GM23338 (cell line): ENCODE measurements around the gene DIP2C. TPM values are rescaled to one million over a fixed set of nuclear protein-coding genes. Genes with fewer than 3 reads are reported as not detected.

ENCODE experiments used
- ATAC-seq: fragments of 200-7000 bp; cut with Tn5 transposase; 3 replicates; pipeline ENCODE4 v1.9.1; 2020
- DNase-seq: peaks from one replicate; pipeline ENCODE4 v3.0.0-alpha.2; 2015; ENCODE audit warnings: low spot score
- H2AFZ ChIP-seq: fragments of 200-600 bp; sonication (generic); 2 replicates; pipeline ENCODE4 v1.8.0; 2016; ENCODE audit warnings: antibody characterized with exemption, mild to moderate bottlenecking, moderate library complexity
- H3F3A ChIP-seq: fragments of 200-600 bp; sonication (generic); replicated peaks from 2 replicates; pipeline ENCODE4 v1.8.0; 2017; ENCODE audit warnings: antibody characterized with exemption, mixed run types, low read depth
- H3K27ac ChIP-seq: fragments of 200-600 bp; sonication (generic); 2 replicates; pipeline ENCODE4 v1.6.1; 2016; ENCODE audit warnings: low read depth
- H3K27me3 ChIP-seq: fragments of 200-600 bp; sonication (generic); 2 replicates; pipeline ENCODE4 v1.8.0; 2016; ENCODE audit warnings: mild to moderate bottlenecking, mixed run types, moderate library complexity; ENCODE audit not compliant: insufficient read depth
- H3K36me3 ChIP-seq: fragments of 200-600 bp; sonication (generic); 2 replicates; pipeline ENCODE4 v1.8.0; 2016; ENCODE audit warnings: mild to moderate bottlenecking; ENCODE audit not compliant: insufficient read depth
- H3K4me1 ChIP-seq: fragments of 200-600 bp; sonication (generic); 2 replicates; pipeline ENCODE4 v1.8.0; 2016; ENCODE audit warnings: mild to moderate bottlenecking, moderate library complexity; ENCODE audit not compliant: insufficient read depth
- H3K4me2 ChIP-seq: fragments of 200-600 bp; sonication (generic); 2 replicates; pipeline ENCODE4 v1.7.1; 2017; ENCODE audit warnings: mixed run types
- H3K4me3 ChIP-seq: fragments of 200-600 bp; sonication (generic); 2 replicates; pipeline ENCODE4 v1.6.1; 2016; ENCODE audit warnings: mixed run types
- H3K79me2 ChIP-seq: fragments of 200-600 bp; sonication (generic); replicated peaks from 2 replicates; pipeline ENCODE4 v1.8.0; 2017; ENCODE audit warnings: mild to moderate bottlenecking; ENCODE audit not compliant: insufficient read depth
- H3K9me2 ChIP-seq: fragments of 200-600 bp; sonication (generic); 2 replicates; pipeline ENCODE4 v1.8.0; 2017; ENCODE audit not compliant: insufficient read depth
- H4K20me1 ChIP-seq: fragments of 200-600 bp; sonication (generic); replicated peaks from 2 replicates; pipeline ENCODE4 v1.8.0; 2017; ENCODE audit warnings: mild to moderate bottlenecking; ENCODE audit not compliant: insufficient read depth
- H3K27ac Mint-ChIP-seq: 2 replicates; pipeline ENCODE4 v1.8.0; 2020; ENCODE audit warnings: inconsistent platforms, mild to moderate bottlenecking, moderate library complexity, mixed read lengths
- H3K27me3 Mint-ChIP-seq: 3 replicates; pipeline ENCODE4 v1.8.0; 2022; ENCODE audit warnings: low read depth, mild to moderate bottlenecking, moderate library complexity, mixed read lengths, inconsistent platforms; ENCODE audit not compliant: insufficient read depth, poor library complexity
- H3K36me3 Mint-ChIP-seq: 3 replicates; pipeline ENCODE4 v1.8.0; 2021; ENCODE audit warnings: low read depth, mild to moderate bottlenecking, inconsistent platforms, moderate library complexity, mixed read lengths
- H3K4me1 Mint-ChIP-seq: 3 replicates; pipeline ENCODE4 v1.8.0; 2020; ENCODE audit warnings: mild to moderate bottlenecking, inconsistent platforms, mixed read lengths
- H3K4me3 Mint-ChIP-seq: 3 replicates; pipeline ENCODE4 v1.8.0; 2021; ENCODE audit warnings: moderate library complexity, mild to moderate bottlenecking, inconsistent platforms, mixed read lengths
- H3K9me3 Mint-ChIP-seq: 3 replicates; pipeline ENCODE4 v1.8.0; 2020; ENCODE audit warnings: moderate library complexity, mild to moderate bottlenecking, inconsistent platforms, mixed read lengths
- EZH2 ChIP-seq: fragments of 200-600 bp; sonication (generic); IDR thresholded peaks from one replicate; pipeline ENCODE4 v1.8.0; 2017; ENCODE audit warnings: antibody characterized with exemption, mild to moderate bottlenecking, low read depth; ENCODE audit not compliant: unreplicated experiment
- EZH2phosphoT487 ChIP-seq: fragments of 200-600 bp; sonication (generic); IDR thresholded peaks from one replicate; pipeline ENCODE4 v1.8.1; 2018; ENCODE audit warnings: antibody characterized with exemption; ENCODE audit not compliant: unreplicated experiment
- JUNB ChIP-seq: IDR thresholded peaks from one replicate; pipeline ENCODE4 v1.6.1; 2016; ENCODE audit warnings: antibody characterized with exemption; ENCODE audit not compliant: unreplicated experiment
- NANOG ChIP-seq: IDR thresholded peaks from 2 replicates; pipeline ENCODE4 v1.6.1; 2016; ENCODE audit warnings: antibody characterized with exemption, borderline replicate concordance
- POLR2AphosphoS5 ChIP-seq: IDR thresholded peaks from 2 replicates; pipeline ENCODE4 v1.6.1; 2016; ENCODE audit warnings: antibody characterized with exemption, low read depth
- STAT1 ChIP-seq: IDR thresholded peaks from one replicate; pipeline ENCODE4 v1.6.1; 2016; ENCODE audit warnings: antibody characterized with exemption; ENCODE audit not compliant: unreplicated experiment
- ZNF114 ChIP-seq: fragments of 250-450 bp; sonication (Bioruptor Pico); IDR thresholded peaks from 2 replicates; pipeline ENCODE4 v1.5.0; 2020; ENCODE audit warnings: mild to moderate bottlenecking, moderate library complexity
- ZNF331 ChIP-seq: fragments of 250-450 bp; sonication (Bioruptor Pico); IDR thresholded peaks from 2 replicates; pipeline ENCODE4 v1.5.0; 2020; ENCODE audit warnings: low read depth, mild to moderate bottlenecking, moderate library complexity
- ZNF462 ChIP-seq: fragments of 250-450 bp; sonication (Bioruptor Pico); IDR thresholded peaks from 2 replicates; pipeline ENCODE4 v1.5.0; 2020; ENCODE audit warnings: mild to moderate bottlenecking, moderate library complexity
- polyA plus RNA-seq: library from polyadenylated mRNA; unstranded; fragments of >200 nt; fragmentation: Nextera tagmentation; extraction: Ambion mirVana; gene quantifications from 2 replicates; pipeline ENCODE4 v1.2.1, GENCODE V29; 2016
- total RNA-seq: library from RNA; depleted of rRNA; stranded (reverse); fragments of >200 nt; shearing (Covaris generic); gene quantifications from 2 replicates; pipeline ENCODE4 v1.2.3, GENCODE V29; 2014
- TF ChIP-seq, protein P1 (sequence below), 2 experiments: fragments of 200-600 bp in 1 of 2; sonication (generic) in 1 of 2; conservative IDR thresholded peaks; 2 replicates each; pipeline versions ENCODE4 v1.5.1 to v1.6.1; 2016 to 2017; ENCODE audit warnings: antibody characterized with exemption in 2 of 2, low read depth in 2 of 2, mild to moderate bottlenecking in 2 of 2, moderate library complexity in 1 of 2
- TF ChIP-seq, protein P2 (sequence below): IDR thresholded peaks from one replicate; pipeline ENCODE4 v1.6.1; 2018; ENCODE audit warnings: antibody characterized with exemption; ENCODE audit not compliant: unreplicated experiment
- TF ChIP-seq, protein P3 (sequence below): IDR thresholded peaks from 2 replicates; pipeline ENCODE4 v1.6.1; 2016; ENCODE audit warnings: antibody characterized with exemption

The DIP2C gene
- total and polyA plus RNA-seq, 2 experiments from 2014 or later = 5.1 to 7.7 TPM

DNA sequence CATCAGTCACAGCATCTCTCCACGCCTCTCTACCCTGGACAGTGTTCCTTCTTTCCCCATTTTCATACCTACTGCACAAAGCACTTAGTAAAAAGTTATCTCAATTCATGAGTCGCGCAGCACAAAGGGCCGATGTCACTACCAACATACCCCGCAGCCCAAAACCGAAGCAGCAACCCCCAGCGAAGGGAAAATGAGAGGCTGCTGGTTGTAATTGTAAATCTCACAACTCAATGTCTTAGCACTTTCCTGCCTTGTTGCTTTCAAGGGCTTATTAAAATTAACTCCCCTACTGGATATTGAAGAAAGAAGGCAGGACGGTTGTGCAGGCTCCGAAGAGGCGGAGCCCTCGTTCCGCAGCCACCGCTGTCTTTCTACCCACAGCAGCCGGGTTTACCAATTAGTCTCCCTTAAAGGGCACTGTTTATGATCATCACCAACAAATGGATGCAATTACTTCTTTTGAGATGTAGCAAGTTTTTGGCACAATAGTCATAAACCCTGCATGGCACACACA is 6.5 kb downstream of the DIP2C start (continued):
- TF ChIP-seq, protein P1, sequence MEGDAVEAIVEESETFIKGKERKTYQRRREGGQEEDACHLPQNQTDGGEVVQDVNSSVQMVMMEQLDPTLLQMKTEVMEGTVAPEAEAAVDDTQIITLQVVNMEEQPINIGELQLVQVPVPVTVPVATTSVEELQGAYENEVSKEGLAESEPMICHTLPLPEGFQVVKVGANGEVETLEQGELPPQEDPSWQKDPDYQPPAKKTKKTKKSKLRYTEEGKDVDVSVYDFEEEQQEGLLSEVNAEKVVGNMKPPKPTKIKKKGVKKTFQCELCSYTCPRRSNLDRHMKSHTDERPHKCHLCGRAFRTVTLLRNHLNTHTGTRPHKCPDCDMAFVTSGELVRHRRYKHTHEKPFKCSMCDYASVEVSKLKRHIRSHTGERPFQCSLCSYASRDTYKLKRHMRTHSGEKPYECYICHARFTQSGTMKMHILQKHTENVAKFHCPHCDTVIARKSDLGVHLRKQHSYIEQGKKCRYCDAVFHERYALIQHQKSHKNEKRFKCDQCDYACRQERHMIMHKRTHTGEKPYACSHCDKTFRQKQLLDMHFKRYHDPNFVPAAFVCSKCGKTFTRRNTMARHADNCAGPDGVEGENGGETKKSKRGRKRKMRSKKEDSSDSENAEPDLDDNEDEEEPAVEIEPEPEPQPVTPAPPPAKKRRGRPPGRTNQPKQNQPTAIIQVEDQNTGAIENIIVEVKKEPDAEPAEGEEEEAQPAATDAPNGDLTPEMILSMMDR (conservative IDR thresholded peaks at IDR 0.05; ENCODE audit: low read depth in 2 of 2) = no peak
- no peak for TF ChIP-seq STAT1

GRCh38 chr10:681670-682318 is 7.7 kb downstream of the DIP2C start:
- H3K27ac ChIP-seq = no peak overlapping the region
- TF ChIP-seq POLR2AphosphoS5 = no peak
- no peak for TF ChIP-seq ZNF462 (CRISPR knock-in tag)
- no peak for TF ChIP-seq ZNF331
- TF ChIP-seq, protein P2, sequence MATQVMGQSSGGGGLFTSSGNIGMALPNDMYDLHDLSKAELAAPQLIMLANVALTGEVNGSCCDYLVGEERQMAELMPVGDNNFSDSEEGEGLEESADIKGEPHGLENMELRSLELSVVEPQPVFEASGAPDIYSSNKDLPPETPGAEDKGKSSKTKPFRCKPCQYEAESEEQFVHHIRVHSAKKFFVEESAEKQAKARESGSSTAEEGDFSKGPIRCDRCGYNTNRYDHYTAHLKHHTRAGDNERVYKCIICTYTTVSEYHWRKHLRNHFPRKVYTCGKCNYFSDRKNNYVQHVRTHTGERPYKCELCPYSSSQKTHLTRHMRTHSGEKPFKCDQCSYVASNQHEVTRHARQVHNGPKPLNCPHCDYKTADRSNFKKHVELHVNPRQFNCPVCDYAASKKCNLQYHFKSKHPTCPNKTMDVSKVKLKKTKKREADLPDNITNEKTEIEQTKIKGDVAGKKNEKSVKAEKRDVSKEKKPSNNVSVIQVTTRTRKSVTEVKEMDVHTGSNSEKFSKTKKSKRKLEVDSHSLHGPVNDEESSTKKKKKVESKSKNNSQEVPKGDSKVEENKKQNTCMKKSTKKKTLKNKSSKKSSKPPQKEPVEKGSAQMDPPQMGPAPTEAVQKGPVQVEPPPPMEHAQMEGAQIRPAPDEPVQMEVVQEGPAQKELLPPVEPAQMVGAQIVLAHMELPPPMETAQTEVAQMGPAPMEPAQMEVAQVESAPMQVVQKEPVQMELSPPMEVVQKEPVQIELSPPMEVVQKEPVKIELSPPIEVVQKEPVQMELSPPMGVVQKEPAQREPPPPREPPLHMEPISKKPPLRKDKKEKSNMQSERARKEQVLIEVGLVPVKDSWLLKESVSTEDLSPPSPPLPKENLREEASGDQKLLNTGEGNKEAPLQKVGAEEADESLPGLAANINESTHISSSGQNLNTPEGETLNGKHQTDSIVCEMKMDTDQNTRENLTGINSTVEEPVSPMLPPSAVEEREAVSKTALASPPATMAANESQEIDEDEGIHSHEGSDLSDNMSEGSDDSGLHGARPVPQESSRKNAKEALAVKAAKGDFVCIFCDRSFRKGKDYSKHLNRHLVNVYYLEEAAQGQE = no peak
- TF ChIP-seq JUNB = no peak
- no peak for TF ChIP-seq EZH2phosphoT487
- TF ChIP-seq, protein P3, sequence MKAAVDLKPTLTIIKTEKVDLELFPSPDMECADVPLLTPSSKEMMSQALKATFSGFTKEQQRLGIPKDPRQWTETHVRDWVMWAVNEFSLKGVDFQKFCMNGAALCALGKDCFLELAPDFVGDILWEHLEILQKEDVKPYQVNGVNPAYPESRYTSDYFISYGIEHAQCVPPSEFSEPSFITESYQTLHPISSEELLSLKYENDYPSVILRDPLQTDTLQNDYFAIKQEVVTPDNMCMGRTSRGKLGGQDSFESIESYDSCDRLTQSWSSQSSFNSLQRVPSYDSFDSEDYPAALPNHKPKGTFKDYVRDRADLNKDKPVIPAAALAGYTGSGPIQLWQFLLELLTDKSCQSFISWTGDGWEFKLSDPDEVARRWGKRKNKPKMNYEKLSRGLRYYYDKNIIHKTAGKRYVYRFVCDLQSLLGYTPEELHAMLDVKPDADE = no peak
- TF ChIP-seq ZNF114 (CRISPR knock-in tag) = no peak
- no peak for TF ChIP-seq EZH2
- TF ChIP-seq STAT1 = no peak
- no peak for TF ChIP-seq NANOG

More at GRCh38 chr10:681670-682318, 7.7 kb downstream of the DIP2C start:
- Mint-ChIP-seq H3K27ac (no peak overlapping the region), H3K4me1 (peaks cover 7% of the 10 kb centered on the region), H3K27me3 (peaks cover 10% of the 10 kb centered on the region), H3K36me3 (no peaks in the 10 kb centered on the region; the same call in 2 of the 3 replicates), H3K4me3 (no peak overlapping the region), H3K9me3 (peaks cover 3% of the 10 kb centered on the region; the same call in 1 of the 3 replicates)
- H3K4me2 ChIP-seq = no peak overlapping the region
- peaks cover 70% of the 10 kb centered on the region for H3K79me2 ChIP-seq
- H3K27me3 ChIP-seq = no peaks in the 10 kb centered on the region
- H3K9me2 ChIP-seq = no peaks in the 10 kb centered on the region
- no peaks in the 10 kb centered on the region for H3F3A ChIP-seq
- H2AFZ ChIP-seq = no peak overlapping the region
- no peaks in the 10 kb centered on the region for H3K4me1 ChIP-seq
- no peaks in the 10 kb centered on the region; the same call in none of the 2 replicates for H4K20me1 ChIP-seq
- H3K36me3 ChIP-seq = no peaks in the 10 kb centered on the region
- ATAC-seq = no peak
- DNase-seq = no peak
- H3K4me3 ChIP-seq = no peak overlapping the region
